Type B pancreatic cell (in vitro differentiated cells): ENCODE measurements around the gene TMEM178B. TPM values are rescaled to one million over a fixed set of nuclear protein-coding genes. Genes with fewer than 3 reads are reported as not detected.

ENCODE experiments used
- DNase-seq: peaks from one replicate; pipeline ENCODE4 v3.0.0; 2021; ENCODE audit warnings: mixed read lengths; ENCODE audit not compliant: unreplicated experiment; ENCODE audit errors: extremely low spot score
- H3K27ac Mint-ChIP-seq: 2 replicates; pipeline ENCODE4 v1.8.0; 2021; ENCODE audit warnings: mild to moderate bottlenecking, mixed read lengths
- H3K27me3 Mint-ChIP-seq: 2 replicates; pipeline ENCODE4 v1.8.0; 2021; ENCODE audit warnings: mixed read lengths
- H3K36me3 Mint-ChIP-seq: 2 replicates; pipeline ENCODE4 v1.8.0; 2021; ENCODE audit warnings: mixed read lengths
- H3K4me1 Mint-ChIP-seq: one replicate; pipeline ENCODE4 v1.8.0; 2021; ENCODE audit warnings: mixed read lengths; ENCODE audit not compliant: unreplicated experiment
- H3K4me3 Mint-ChIP-seq: 2 replicates; pipeline ENCODE4 v1.8.0; 2021; ENCODE audit warnings: mild to moderate bottlenecking, mixed read lengths
- H3K9me3 Mint-ChIP-seq: 2 replicates; pipeline ENCODE4 v1.8.0; 2021; ENCODE audit warnings: mixed read lengths
- CTCF ChIP-seq: fragments of 200-600 bp; sonication (generic); conservative IDR thresholded peaks from 2 replicates; pipeline ENCODE4 v1.5.0; 2021; ENCODE audit warnings: antibody characterized with exemption, mild to moderate bottlenecking
- total RNA-seq: library from RNA; stranded (reverse); gene quantifications from 2 replicates; pipeline ENCODE4 v1.2.1, GENCODE V29; 2021; ENCODE audit warnings: low replicate concordance

TMEM178B gene
- total RNA-seq, 1 donor from 2014 or later = 8.7 TPM

- Mint-ChIP-seq H3K27me3 (peaks cover 6% of the 10 kb centered on the region), H3K4me1 (no peaks in the 10 kb centered on the region), H3K9me3 (no peaks in the 10 kb centered on the region), H3K27ac (no peak overlapping the region), H3K36me3 (no peaks in the 10 kb centered on the region), H3K4me3 (no peak overlapping the region)
- TF ChIP-seq CTCF = no peak
- DNase-seq = no peak
Measured at GRCh38 chr7:141480953-141481352, 407.1 kb downstream of the TMEM178B start.

GRCh38 chr7:141481971-141482370 lies 408.1 kb downstream of the TMEM178B start:
- DNase-seq = no peak
- Mint-ChIP-seq H3K36me3 (no peaks in the 10 kb centered on the region), H3K4me3 (no peak overlapping the region), H3K27ac (no peak overlapping the region), H3K4me1 (no peaks in the 10 kb centered on the region), H3K27me3 (peaks cover 3% of the 10 kb centered on the region), H3K9me3 (no peaks in the 10 kb centered on the region)
- no peak for TF ChIP-seq CTCF

GRCh38 chr7:141483044-141483443 lies 409.2 kb downstream of the TMEM178B start:
- Mint-ChIP-seq H3K27me3 (peaks cover 3% of the 10 kb centered on the region), H3K4me1 (no peaks in the 10 kb centered on the region), H3K27ac (no peak overlapping the region), H3K9me3 (no peaks in the 10 kb centered on the region), H3K4me3 (no peak overlapping the region), H3K36me3 (no peaks in the 10 kb centered on the region)
- DNase-seq = no peak
- TF ChIP-seq CTCF = no peak

GRCh38 chr7:141484907-141485306 lies 411.0 kb downstream of the TMEM178B start:
- H3K36me3 Mint-ChIP-seq = no peaks in the 10 kb centered on the region
- H3K27ac Mint-ChIP-seq = no peak overlapping the region
- no peaks in the 10 kb centered on the region for H3K4me1 Mint-ChIP-seq
- H3K27me3 Mint-ChIP-seq = peaks cover 6% of the 10 kb centered on the region
- no peak overlapping the region for H3K4me3 Mint-ChIP-seq
- no peaks in the 10 kb centered on the region for H3K9me3 Mint-ChIP-seq
- no peak for TF ChIP-seq CTCF
- no peak for DNase-seq

GRCh38 chr7:141486959-141487358 lies 413.1 kb downstream of the TMEM178B start:
- no peaks in the 10 kb centered on the region for H3K4me1 Mint-ChIP-seq
- H3K36me3 Mint-ChIP-seq = no peaks in the 10 kb centered on the region
- no peaks in the 10 kb centered on the region for H3K9me3 Mint-ChIP-seq
- DNase-seq = no peak
- H3K27me3 Mint-ChIP-seq = peaks cover 6% of the 10 kb centered on the region
- TF ChIP-seq CTCF = no peak
- H3K4me3 Mint-ChIP-seq = no peak overlapping the region
- no peak overlapping the region for H3K27ac Mint-ChIP-seq

GRCh38 chr7:141490474-141490873 lies 416.6 kb downstream of the TMEM178B start:
- no peak overlapping the region for H3K27ac Mint-ChIP-seq
- DNase-seq = no peak
- H3K36me3 Mint-ChIP-seq = no peaks in the 10 kb centered on the region
- no peak for TF ChIP-seq CTCF
- no peaks in the 10 kb centered on the region for H3K9me3 Mint-ChIP-seq
- no peaks in the 10 kb centered on the region for H3K4me1 Mint-ChIP-seq
- H3K27me3 Mint-ChIP-seq = peaks cover 3% of the 10 kb centered on the region
- H3K4me3 Mint-ChIP-seq = no peak overlapping the region
